Keratinocyte (primary cell): Measurements from ENCODE around the gene GLTP.

ENCODE experiments used
- EZH2 ChIP-seq: IDR thresholded peaks from one replicate; pipeline ENCODE4 v1.6.1; 2012; ENCODE audit warnings: inconsistent platforms, mild to moderate bottlenecking, low read length, moderate library complexity
- TF ChIP-seq, protein P1 (sequence below), 3 experiments: IDR thresholded peaks in 1 of 3; conservative IDR thresholded peaks in 1 of 3; optimal IDR thresholded peaks in 1 of 3; 2 replicates in 2 of 3; 3 replicates in 1 of 3; pipeline versions ENCODE3 to v1.5.1; 2011; ENCODE audit warnings: low read length in 3 of 3, mild to moderate bottlenecking in 3 of 3, moderate library complexity in 2 of 3, control low read depth in 1 of 3, inconsistent platforms in 1 of 3; ENCODE audit not compliant: insufficient read depth in 2 of 3; ENCODE audit errors: extremely low read depth in 1 of 3

DNA sequence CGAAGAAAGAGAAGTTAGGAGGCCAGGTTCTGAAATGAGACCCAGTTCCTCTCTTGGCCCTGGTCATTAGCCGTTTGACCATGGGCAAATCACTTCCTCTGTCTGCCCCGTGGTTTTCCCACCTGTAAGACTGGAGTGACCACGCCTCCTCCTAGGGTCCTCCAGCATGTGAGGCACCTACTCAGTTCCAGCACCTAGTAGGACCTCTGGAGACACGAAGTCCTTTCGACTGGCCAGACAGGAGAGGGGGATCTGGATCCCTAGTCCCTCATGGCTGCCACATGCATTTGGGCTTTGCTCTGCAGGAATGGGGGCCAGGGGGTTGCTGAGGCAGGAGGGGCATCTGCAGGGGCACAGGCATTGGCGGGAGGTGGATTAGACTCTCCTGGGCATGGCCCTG, 63.5 kb downstream of the GLTP start:
- TF ChIP-seq, protein P1, sequence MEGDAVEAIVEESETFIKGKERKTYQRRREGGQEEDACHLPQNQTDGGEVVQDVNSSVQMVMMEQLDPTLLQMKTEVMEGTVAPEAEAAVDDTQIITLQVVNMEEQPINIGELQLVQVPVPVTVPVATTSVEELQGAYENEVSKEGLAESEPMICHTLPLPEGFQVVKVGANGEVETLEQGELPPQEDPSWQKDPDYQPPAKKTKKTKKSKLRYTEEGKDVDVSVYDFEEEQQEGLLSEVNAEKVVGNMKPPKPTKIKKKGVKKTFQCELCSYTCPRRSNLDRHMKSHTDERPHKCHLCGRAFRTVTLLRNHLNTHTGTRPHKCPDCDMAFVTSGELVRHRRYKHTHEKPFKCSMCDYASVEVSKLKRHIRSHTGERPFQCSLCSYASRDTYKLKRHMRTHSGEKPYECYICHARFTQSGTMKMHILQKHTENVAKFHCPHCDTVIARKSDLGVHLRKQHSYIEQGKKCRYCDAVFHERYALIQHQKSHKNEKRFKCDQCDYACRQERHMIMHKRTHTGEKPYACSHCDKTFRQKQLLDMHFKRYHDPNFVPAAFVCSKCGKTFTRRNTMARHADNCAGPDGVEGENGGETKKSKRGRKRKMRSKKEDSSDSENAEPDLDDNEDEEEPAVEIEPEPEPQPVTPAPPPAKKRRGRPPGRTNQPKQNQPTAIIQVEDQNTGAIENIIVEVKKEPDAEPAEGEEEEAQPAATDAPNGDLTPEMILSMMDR (optimal IDR thresholded peaks at IDR 0.05 in 1 of 3, IDR thresholded peaks at IDR 0.05 in 1 of 3, conservative IDR thresholded peaks at IDR 0.05 in 1 of 3; ENCODE audit: extremely low read depth in 1 of 3, insufficient read depth in 2 of 3, low read length in 3 of 3) = no peak
- TF ChIP-seq EZH2 = no peak
